ENCODE measurements around the gene PTCSC3. TPM values are rescaled to one million over a fixed set of nuclear protein-coding genes. Genes with fewer than 3 reads are reported as not detected.

PTCSC3 gene
- total RNA-seq, 1 experiment from 2014 or later = not detected

DNA sequence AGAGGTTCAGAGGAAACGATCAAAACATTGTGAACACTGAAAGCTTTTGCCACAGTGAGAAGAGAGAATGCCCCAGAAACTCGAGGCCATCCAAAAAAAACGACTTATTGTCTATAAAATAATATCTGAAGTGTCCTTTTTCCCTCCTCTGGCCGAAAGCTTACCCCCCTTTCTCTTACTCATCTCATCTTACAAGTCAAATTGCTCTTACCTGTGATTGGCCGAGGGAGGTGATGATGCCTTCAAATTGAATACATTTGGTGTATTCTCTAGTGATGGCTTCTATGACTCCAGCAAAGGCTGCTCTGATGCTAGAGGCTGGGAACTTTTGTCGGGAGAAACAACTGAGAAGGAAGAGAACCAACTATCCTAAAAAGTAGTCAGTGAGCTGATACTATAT, 90.7 kb downstream of the PTCSC3 start:
- no peak for DNase-seq (ENCODE audit: low read depth)

Other genes with a start within 250 kb of the PTCSC3 start
- gene MBIP, start 143.9 kb upstream of the PTCSC3 start, total RNA-seq (2014; rRNA removed; shearing (Covaris generic)) = 22.3 and 24.6 TPM in 2 replicates